Upper lobe of left lung (tissue), 4 donors: ENCODE measurements around the gene ABLIM3.

Source experiments
- EP300 ChIP-seq, 4 donors: sonication (generic); formaldehyde crosslinking; IDR thresholded peaks; one replicate each; pipeline ENCODE4 v1.5.1; 2017; ENCODE audit warnings: antibody characterized with exemption in 4 of 4, control low read depth in 2 of 4
- POLR2A ChIP-seq, 4 donors: fragments of 450-650 bp; IDR thresholded peaks; one replicate each; pipeline ENCODE4 v1.5.1; 2016 to 2017; ENCODE audit warnings: antibody characterized with exemption in 4 of 4, mild to moderate bottlenecking in 2 of 4
- POLR2AphosphoS5 ChIP-seq, 2 donors: sonication (generic); formaldehyde crosslinking; IDR thresholded peaks; one replicate each; pipeline ENCODE4 v1.5.1; 2017; ENCODE audit warnings: antibody characterized with exemption in 2 of 2
- TF ChIP-seq, protein P1 (sequence below), 6 experiments: fragments of 450-650 bp in 4 of 6; fragments of 200-600 bp in 2 of 6; sonication (generic) in 2 of 6; IDR thresholded peaks; one replicate each; pipeline ENCODE4 v1.5.1; 2016 to 2019; ENCODE audit warnings: antibody characterized with exemption in 6 of 6

DNA sequence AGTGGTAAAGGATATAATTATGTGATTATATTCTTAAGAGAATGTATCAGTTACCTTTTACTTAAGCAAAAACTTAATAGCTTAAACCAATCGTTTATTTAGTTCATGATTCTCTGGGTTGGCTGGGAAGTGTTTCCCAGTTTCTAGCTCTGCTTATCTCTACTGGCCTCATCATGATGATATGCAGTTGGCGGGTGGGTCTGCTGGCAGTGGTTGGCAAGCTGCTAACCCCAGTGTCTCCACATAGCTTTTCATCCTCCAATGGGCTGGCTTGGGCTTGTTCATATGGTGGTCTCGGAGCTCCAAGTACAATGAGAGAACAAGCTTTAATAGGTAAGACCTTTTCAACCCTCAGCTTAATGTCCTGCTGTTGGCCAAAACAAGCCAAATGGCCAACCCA lies 43.8 kb downstream of the ABLIM3 start:
- TF ChIP-seq, protein P1, sequence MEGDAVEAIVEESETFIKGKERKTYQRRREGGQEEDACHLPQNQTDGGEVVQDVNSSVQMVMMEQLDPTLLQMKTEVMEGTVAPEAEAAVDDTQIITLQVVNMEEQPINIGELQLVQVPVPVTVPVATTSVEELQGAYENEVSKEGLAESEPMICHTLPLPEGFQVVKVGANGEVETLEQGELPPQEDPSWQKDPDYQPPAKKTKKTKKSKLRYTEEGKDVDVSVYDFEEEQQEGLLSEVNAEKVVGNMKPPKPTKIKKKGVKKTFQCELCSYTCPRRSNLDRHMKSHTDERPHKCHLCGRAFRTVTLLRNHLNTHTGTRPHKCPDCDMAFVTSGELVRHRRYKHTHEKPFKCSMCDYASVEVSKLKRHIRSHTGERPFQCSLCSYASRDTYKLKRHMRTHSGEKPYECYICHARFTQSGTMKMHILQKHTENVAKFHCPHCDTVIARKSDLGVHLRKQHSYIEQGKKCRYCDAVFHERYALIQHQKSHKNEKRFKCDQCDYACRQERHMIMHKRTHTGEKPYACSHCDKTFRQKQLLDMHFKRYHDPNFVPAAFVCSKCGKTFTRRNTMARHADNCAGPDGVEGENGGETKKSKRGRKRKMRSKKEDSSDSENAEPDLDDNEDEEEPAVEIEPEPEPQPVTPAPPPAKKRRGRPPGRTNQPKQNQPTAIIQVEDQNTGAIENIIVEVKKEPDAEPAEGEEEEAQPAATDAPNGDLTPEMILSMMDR (IDR thresholded peaks at IDR 0.05), result no peak
- TF ChIP-seq POLR2AphosphoS5 (IDR thresholded peaks at IDR 0.05), result no peak
- no peak for TF ChIP-seq POLR2A (IDR thresholded peaks at IDR 0.05)
- TF ChIP-seq EP300 (IDR thresholded peaks at IDR 0.05), result no peak
